Lung (tissue), 12 donors: ENCODE results near the gene PCDHGA3. TPM values are rescaled to one million over a fixed set of nuclear protein-coding genes. Genes with fewer than 3 reads are reported as not detected.
"Not testable (repeated sequence)": the region's sequence is repeated elsewhere in the genome, so short reads cannot be mapped to it uniquely, and the experiment has no call there.

Source experiments
- ATAC-seq: fragments of 200-7000 bp; cut with Tn5 transposase; one replicate; pipeline ENCODE4 v1.9.1; 2020; ENCODE audit warnings: moderate number of reproducible peaks; ENCODE audit not compliant: insufficient read depth, low FRiP score
- DNase-seq, 3 donors: peaks; one replicate each; pipeline ENCODE4 v3.0.0-alpha.2; 2013 to 2017
- H3K27ac ChIP-seq, 2 donors: one replicate each; pipeline ENCODE4 v1.5.1; 2013; ENCODE audit warnings: mild to moderate bottlenecking in 2 of 2, moderate library complexity in 2 of 2, control low read depth in 1 of 2, inconsistent platforms in 1 of 2, low read depth in 1 of 2, low read length in 1 of 2
- H3K27me3 ChIP-seq, 3 donors: one replicate each; pipeline ENCODE4 v1.5.1; 2013; ENCODE audit warnings: low read length in 2 of 3; ENCODE audit not compliant: control insufficient read depth in 3 of 3, insufficient read depth in 3 of 3
- H3K36me3 ChIP-seq, 4 donors: one replicate each; pipeline ENCODE4 v1.5.1; 2013; ENCODE audit warnings: low read length in 4 of 4, mild to moderate bottlenecking in 1 of 4, moderate library complexity in 1 of 4; ENCODE audit not compliant: control insufficient read depth in 4 of 4, insufficient read depth in 4 of 4
- H3K4me1 ChIP-seq, 5 donors: one replicate each; pipeline ENCODE4 v1.5.1; 2013; ENCODE audit warnings: low read length in 5 of 5, mild to moderate bottlenecking in 2 of 5, moderate library complexity in 1 of 5; ENCODE audit not compliant: control insufficient read depth in 5 of 5, insufficient read depth in 5 of 5
- H3K4me3 ChIP-seq: one replicate; pipeline ENCODE4 v1.5.1; 2013; ENCODE audit warnings: mild to moderate bottlenecking, control low read depth, moderate library complexity
- H3K9ac ChIP-seq, 2 donors: one replicate each; pipeline ENCODE4 v1.5.1; 2013; ENCODE audit warnings: low read length in 2 of 2, control low read depth in 1 of 2; ENCODE audit not compliant: insufficient read depth in 1 of 2
- H3K9me3 ChIP-seq, 4 donors: one replicate each; pipeline ENCODE4 v1.5.1; 2013; ENCODE audit warnings: low read length in 3 of 4, mild to moderate bottlenecking in 1 of 4, moderate library complexity in 1 of 4; ENCODE audit not compliant: control insufficient read depth in 4 of 4, insufficient read depth in 3 of 4
- CTCF ChIP-seq: IDR thresholded peaks from 2 replicates; pipeline ENCODE4 v1.5.1; 2012; ENCODE audit warnings: mild to moderate bottlenecking; ENCODE audit errors: control extremely low read depth, extremely low read depth
- WGBS, 2 donors: extraction: QIAGEN DNeasy Blood & Tissue Kit; methylation state at CpG; one replicate each; pipeline ENCODE4 v1.1.7; 2013; 5-methylcytosine and 5-hydroxymethylcytosine counted together
- polyA plus RNA-seq, 2 donors: library from polyadenylated mRNA; stranded (reverse); fragments of 200-250 nt; gene quantifications; one replicate each; pipeline ENCODE4 v1.2.1, GENCODE V29; 2013
- total RNA-seq, 2 donors: library from RNA; depleted of rRNA in 1 of 2; stranded (reverse); fragments of >200 nt in 1 of 2; gene quantifications; one replicate each; pipeline ENCODE4 v1.2.1, GENCODE V29; 2014 to 2021
- donor health status: control.
- donor health status: control.
- donor health status: Bipolar disorder and iron deficiency.
- donor health status: healthy.
- donor health status: DM: yes; HTN: yes; CAD: no.

Gene PCDHGA3
- total and polyA plus RNA-seq, 4 donors = 0.26 to 5.1 (median 1.3) TPM

- peaks cover 0 to 2% (median 0%) of the 10 kb centered on the region in 3 donors for H3K27me3 ChIP-seq
- H3K9me3 ChIP-seq = peaks cover 3 to 44% (median 19%) of the 10 kb centered on the region in 4 donors
Measured at GRCh38 chr5:141393267-141393666, 49.6 kb downstream of the PCDHGA3 start.

GRCh38 chr5:141394401-141395187 lies 51.0 kb downstream of the PCDHGA3 start:
- H3K36me3 ChIP-seq = peaks cover 0 to 16% (median 0%) of the 10 kb centered on the region in 4 donors
- H3K9ac ChIP-seq, H3K4me1 ChIP-seq, H3K4me3 ChIP-seq, H3K27me3 ChIP-seq, DNase-seq, H3K27ac ChIP-seq, ATAC-seq: not testable (repeated sequence)
- WGBS, 2 donors = 34 to 36% methylated on average over 41 to 45 of the region's 53 CpGs
- H3K9me3 ChIP-seq = peaks cover 3 to 39% (median 17%) of the 10 kb centered on the region in 4 donors

More at GRCh38 chr5:141393267-141393666, 49.6 kb downstream of the PCDHGA3 start:
- H3K36me3 ChIP-seq = peaks cover 0 to 17% (median 0%) of the 10 kb centered on the region in 4 donors
- 34 to 35% methylated on average over 21 of the region's 21 CpGs for WGBS, 2 donors
- H3K4me1 ChIP-seq = no peaks in the 10 kb centered on the region
- TF ChIP-seq CTCF = no peak
- H3K4me3 ChIP-seq = no peak overlapping the region
- H3K9ac ChIP-seq = no peak overlapping the region
- H3K27ac ChIP-seq = no peak overlapping the region
- ATAC-seq (no peak), DNase-seq (no peak)

Other genes starting within 250 kb of the PCDHGA3 start
Only the 30 nearest of the 38 such genes appear.
- 1 to 10 TPM; 1.8 to 3.1 TPM for gene PCDHB9, start 156.7 kb upstream of the PCDHGA3 start, total RNA-seq
- gene PCDHB9, start 156.7 kb upstream of the PCDHGA3 start, polyA plus RNA-seq = under 1 TPM; 0.37 to 0.38 TPM
- gene PCDHB10, start 151.5 kb upstream of the PCDHGA3 start, total RNA-seq = 1 to 10 TPM; 1.9 to 6.3 TPM
- under 1 TPM; 0.53 to 0.63 TPM for gene PCDHB10, start 151.5 kb upstream of the PCDHGA3 start, polyA plus RNA-seq
- 1 to 10 TPM; 2.2 to 9.6 TPM for gene PCDHB11, start 144.2 kb upstream of the PCDHGA3 start, total RNA-seq
- under 1 TPM; 0.44 to 0.53 TPM for gene PCDHB11, start 144.2 kb upstream of the PCDHGA3 start, polyA plus RNA-seq
- gene PCDHB12, start 135.1 kb upstream of the PCDHGA3 start, total RNA-seq = 10 to 100 TPM in 1 of 2 donors, 1 to 10 TPM in 1; 2.8 to 10.1 TPM
- gene PCDHB12, start 135.1 kb upstream of the PCDHGA3 start, polyA plus RNA-seq = under 1 TPM; 0.47 to 0.71 TPM
- gene PCDHB13, start 129.9 kb upstream of the PCDHGA3 start, total RNA-seq = 1 to 10 TPM; 3.3 to 7.7 TPM
- gene PCDHB13, start 129.9 kb upstream of the PCDHGA3 start, polyA plus RNA-seq = under 1 TPM; 0.58 to 0.59 TPM
- 10 to 100 TPM in 1 of 2 donors, 1 to 10 TPM in 1; 2.8 to 10.6 TPM for gene PCDHB14, start 120.5 kb upstream of the PCDHGA3 start, total RNA-seq
- gene PCDHB14, start 120.5 kb upstream of the PCDHGA3 start, polyA plus RNA-seq = 1 to 10 TPM in 1 of 2 donors, under 1 TPM in 1; 0.67 to 1.2 TPM
- 1 to 10 TPM; 3.2 to 8.0 TPM for gene PCDHB15, start 98.4 kb upstream of the PCDHGA3 start, total RNA-seq
- gene PCDHB15, start 98.4 kb upstream of the PCDHGA3 start, polyA plus RNA-seq = 1 to 10 TPM; 1.4 to 1.8 TPM
- under 1 TPM; 0.17 to 0.83 TPM for gene SLC25A2, start 39.8 kb upstream of the PCDHGA3 start, total RNA-seq
- under 1 TPM; 0.05 to 0.22 TPM for gene SLC25A2, start 39.8 kb upstream of the PCDHGA3 start, polyA plus RNA-seq
- 10 to 100 TPM; 51.4 to 97.1 TPM for gene TAF7, start 23.0 kb upstream of the PCDHGA3 start, total RNA-seq
- 10 to 100 TPM; 29.9 to 76.2 TPM for gene TAF7, start 23.0 kb upstream of the PCDHGA3 start, polyA plus RNA-seq
- gene PCDHGA1, start 13.3 kb upstream of the PCDHGA3 start, total RNA-seq = under 1 TPM; 0.57 to 0.71 TPM
- gene PCDHGA1, start 13.3 kb upstream of the PCDHGA3 start, polyA plus RNA-seq = under 1 TPM; 0.15 to 0.16 TPM
- gene PCDHGA2, start 5.1 kb upstream of the PCDHGA3 start, total RNA-seq = 1 to 10 TPM; 5.5 to 7.7 TPM
- gene PCDHGA2, start 5.1 kb upstream of the PCDHGA3 start, polyA plus RNA-seq = 1 to 10 TPM in 1 of 2 donors, under 1 TPM in 1; 0.39 to 1.1 TPM
- gene PCDHGB1, start 6.3 kb downstream of the PCDHGA3 start, total RNA-seq = 1 to 10 TPM; 2.4 to 8.4 TPM
- under 1 TPM; 0.17 to 0.20 TPM for gene PCDHGB1, start 6.3 kb downstream of the PCDHGA3 start, polyA plus RNA-seq
- 1 to 10 TPM; 4.6 to 7.0 TPM for gene PCDHGA4, start 11.2 kb downstream of the PCDHGA3 start, total RNA-seq
- gene PCDHGA4, start 11.2 kb downstream of the PCDHGA3 start, polyA plus RNA-seq = under 1 TPM; 0.35 to 0.48 TPM
- 10 to 100 TPM in 1 of 2 donors, 1 to 10 TPM in 1; 4.6 to 10.1 TPM for gene PCDHGB2, start 16.2 kb downstream of the PCDHGA3 start, total RNA-seq
- gene PCDHGB2, start 16.2 kb downstream of the PCDHGA3 start, polyA plus RNA-seq = under 1 TPM; 0.28 to 0.48 TPM
- 1 to 10 TPM; 2.9 to 9.3 TPM for gene PCDHGA5, start 20.3 kb downstream of the PCDHGA3 start, total RNA-seq
- gene PCDHGA5, start 20.3 kb downstream of the PCDHGA3 start, polyA plus RNA-seq = under 1 TPM; 0.31 to 0.32 TPM
- 1 to 10 TPM; 3.2 to 7.9 TPM for gene PCDHGB3, start 26.4 kb downstream of the PCDHGA3 start, total RNA-seq
- gene PCDHGB3, start 26.4 kb downstream of the PCDHGA3 start, polyA plus RNA-seq = under 1 TPM; 0.18 to 0.24 TPM
- gene PCDHGA6, start 30.1 kb downstream of the PCDHGA3 start, total RNA-seq = 1 to 10 TPM; 4.9 to 8.5 TPM
- gene PCDHGA6, start 30.1 kb downstream of the PCDHGA3 start, polyA plus RNA-seq = under 1 TPM; 0.59 to 0.96 TPM
- gene PCDHGA7, start 38.9 kb downstream of the PCDHGA3 start, total RNA-seq = 1 to 10 TPM; 2.9 to 6.3 TPM
- under 1 TPM; 0.23 to 0.30 TPM for gene PCDHGA7, start 38.9 kb downstream of the PCDHGA3 start, polyA plus RNA-seq
- gene PCDHGB4, start 43.9 kb downstream of the PCDHGA3 start, total RNA-seq = 10 to 100 TPM in 1 of 2 donors, 1 to 10 TPM in 1; 6.9 to 12.1 TPM
- 1 to 10 TPM in 1 of 2 donors, under 1 TPM in 1; 0.31 to 1.0 TPM for gene PCDHGB4, start 43.9 kb downstream of the PCDHGA3 start, polyA plus RNA-seq
- 1 to 10 TPM; 1.9 to 7.3 TPM for gene PCDHGA8, start 48.8 kb downstream of the PCDHGA3 start, total RNA-seq
- gene PCDHGA8, start 48.8 kb downstream of the PCDHGA3 start, polyA plus RNA-seq = under 1 TPM; 0.06 to 0.18 TPM
- 10 to 100 TPM in 1 of 2 donors, 1 to 10 TPM in 1; 10.0 to 14.3 TPM for gene PCDHGB5, start 54.1 kb downstream of the PCDHGA3 start, total RNA-seq
- gene PCDHGB5, start 54.1 kb downstream of the PCDHGA3 start, polyA plus RNA-seq = 1 to 10 TPM; 1.2 to 2.5 TPM
- gene PCDHGA9, start 58.9 kb downstream of the PCDHGA3 start, total RNA-seq = 10 to 100 TPM in 1 of 2 donors, 1 to 10 TPM in 1; 4.8 to 13.8 TPM
- gene PCDHGA9, start 58.9 kb downstream of the PCDHGA3 start, polyA plus RNA-seq = under 1 TPM; 0.59 to 0.90 TPM
- 10 to 100 TPM in 1 of 2 donors, 1 to 10 TPM in 1; 6.1 to 11.6 TPM for gene PCDHGB6, start 64.2 kb downstream of the PCDHGA3 start, total RNA-seq
- gene PCDHGB6, start 64.2 kb downstream of the PCDHGA3 start, polyA plus RNA-seq = 1 to 10 TPM; 1.1 to 2.2 TPM
- gene PCDHGA10, start 69.2 kb downstream of the PCDHGA3 start, total RNA-seq = 10 to 100 TPM in 1 of 2 donors, 1 to 10 TPM in 1; 5.7 to 12.9 TPM
- gene PCDHGA10, start 69.2 kb downstream of the PCDHGA3 start, polyA plus RNA-seq = under 1 TPM; 0.89 to 0.96 TPM
- 10 to 100 TPM; 16.6 to 18.1 TPM for gene PCDHGB7, start 73.8 kb downstream of the PCDHGA3 start, total RNA-seq
- 1 to 10 TPM; 1.6 to 4.7 TPM for gene PCDHGB7, start 73.8 kb downstream of the PCDHGA3 start, polyA plus RNA-seq
- 10 to 100 TPM in 1 of 2 donors, 1 to 10 TPM in 1; 3.8 to 11.1 TPM for gene PCDHGA11, start 77.2 kb downstream of the PCDHGA3 start, total RNA-seq
- gene PCDHGA11, start 77.2 kb downstream of the PCDHGA3 start, polyA plus RNA-seq = under 1 TPM; 0.65 to 0.81 TPM
- gene PCDHGA12, start 86.7 kb downstream of the PCDHGA3 start, total RNA-seq = 1 to 10 TPM; 5.6 to 7.9 TPM
- 1 to 10 TPM; 1.2 to 1.6 TPM for gene PCDHGA12, start 86.7 kb downstream of the PCDHGA3 start, polyA plus RNA-seq
- gene PCDHGC3, start 132.1 kb downstream of the PCDHGA3 start, total RNA-seq = 100 to 1,000 TPM in 1 of 2 donors, 10 to 100 TPM in 1; 63.9 to 116 TPM
- gene PCDHGC3, start 132.1 kb downstream of the PCDHGA3 start, polyA plus RNA-seq = 10 to 100 TPM; 44.8 to 73.4 TPM
- gene PCDHGC4, start 141.2 kb downstream of the PCDHGA3 start, total RNA-seq = 1 to 10 TPM; 3.1 to 8.7 TPM
- gene PCDHGC4, start 141.2 kb downstream of the PCDHGA3 start, polyA plus RNA-seq = under 1 TPM; 0.08 to 0.24 TPM
- gene PCDHGC5, start 145.3 kb downstream of the PCDHGA3 start, total RNA-seq = 1 to 10 TPM; 2.7 to 5.1 TPM
- under 1 TPM; 0.14 to 0.39 TPM for gene PCDHGC5, start 145.3 kb downstream of the PCDHGA3 start, polyA plus RNA-seq